MM.1S (cell line): ENCODE measurements around the gene ACACB.

Source experiments
- DNase-seq: peaks from one replicate; pipeline ENCODE4 v3.0.0-alpha.2; 2015
- H2AFZ ChIP-seq: fragments of 300-600 bp; sonication (generic); 2 replicates; pipeline ENCODE4 v1.6.0; 2016; ENCODE audit warnings: antibody characterized with exemption, low read length
- H3F3A ChIP-seq: fragments of 300-600 bp; sonication (generic); 2 replicates; pipeline ENCODE4 v1.6.1; 2016; ENCODE audit warnings: mild to moderate bottlenecking, antibody characterized with exemption, low read length, moderate library complexity, mixed read lengths; ENCODE audit not compliant: insufficient read depth
- H3K27ac ChIP-seq: fragments of 300-600 bp; sonication (generic); 2 replicates; pipeline ENCODE4 v1.5.1; 2016; ENCODE audit warnings: mild to moderate bottlenecking, low read length
- H3K27me3 ChIP-seq: fragments of 300-600 bp; sonication (generic); replicated peaks from 2 replicates; pipeline ENCODE4 v1.6.0; 2016; ENCODE audit warnings: low read length; ENCODE audit not compliant: insufficient read depth
- H3K36me3 ChIP-seq: fragments of 300-600 bp; sonication (generic); replicated peaks from 2 replicates; pipeline ENCODE4 v1.6.1; 2016; ENCODE audit warnings: mild to moderate bottlenecking, low read length, mixed read lengths; ENCODE audit not compliant: insufficient read depth
- H3K4me1 ChIP-seq: fragments of 300-600 bp; sonication (generic); 2 replicates; pipeline ENCODE4 v1.6.1; 2016; ENCODE audit warnings: low read length, mixed read lengths
- H3K4me2 ChIP-seq: fragments of 300-600 bp; sonication (generic); 2 replicates; pipeline ENCODE4 v1.6.0; 2016; ENCODE audit warnings: low read depth, low read length
- H3K4me3 ChIP-seq: fragments of 300-600 bp; sonication (generic); 2 replicates; pipeline ENCODE4 v1.5.1; 2016; ENCODE audit warnings: low read length, mixed read lengths
- H3K79me2 ChIP-seq: fragments of 300-600 bp; sonication (generic); 2 replicates; pipeline ENCODE4 v1.6.1; 2016; ENCODE audit warnings: mixed run types, low read length, mixed read lengths
- H3K9ac ChIP-seq: fragments of 300-600 bp; sonication (generic); 2 replicates; pipeline ENCODE4 v1.6.1; 2016; ENCODE audit warnings: low read length, mixed read lengths
- H3K9me2 ChIP-seq: fragments of 300-600 bp; sonication (generic); replicated peaks from 2 replicates; pipeline ENCODE4 v1.6.1; 2016; ENCODE audit warnings: mild to moderate bottlenecking, low read length, mixed read lengths; ENCODE audit not compliant: insufficient read depth
- H3K9me3 ChIP-seq: fragments of 300-600 bp; sonication (generic); replicated peaks from 2 replicates; pipeline ENCODE4 v1.6.1; 2016; ENCODE audit warnings: mild to moderate bottlenecking, low read length, mixed read lengths; ENCODE audit not compliant: insufficient read depth
- H4K20me1 ChIP-seq: fragments of 300-600 bp; sonication (generic); 2 replicates; pipeline ENCODE4 v1.6.1; 2016; ENCODE audit warnings: mild to moderate bottlenecking, low read length, moderate library complexity, mixed read lengths; ENCODE audit not compliant: insufficient read depth
- CTCF ChIP-seq: fragments of 300-600 bp; sonication (generic); IDR thresholded peaks from 2 replicates; pipeline ENCODE4 v1.5.1; 2016; ENCODE audit warnings: antibody characterized with exemption, low read length, mixed read lengths
- EZH2 ChIP-seq: fragments of 300-600 bp; sonication (generic); optimal IDR thresholded peaks from 2 replicates; pipeline ENCODE3; 2017; ENCODE audit warnings: low read depth, mild to moderate bottlenecking, antibody characterized with exemption, low read length, mixed read lengths
- EZH2phosphoT487 ChIP-seq: fragments of 300-600 bp; sonication (generic); IDR thresholded peaks from 2 replicates; pipeline ENCODE4 v1.6.1; 2018; ENCODE audit warnings: antibody characterized with exemption, low read length

Gene ACACB

DNA sequence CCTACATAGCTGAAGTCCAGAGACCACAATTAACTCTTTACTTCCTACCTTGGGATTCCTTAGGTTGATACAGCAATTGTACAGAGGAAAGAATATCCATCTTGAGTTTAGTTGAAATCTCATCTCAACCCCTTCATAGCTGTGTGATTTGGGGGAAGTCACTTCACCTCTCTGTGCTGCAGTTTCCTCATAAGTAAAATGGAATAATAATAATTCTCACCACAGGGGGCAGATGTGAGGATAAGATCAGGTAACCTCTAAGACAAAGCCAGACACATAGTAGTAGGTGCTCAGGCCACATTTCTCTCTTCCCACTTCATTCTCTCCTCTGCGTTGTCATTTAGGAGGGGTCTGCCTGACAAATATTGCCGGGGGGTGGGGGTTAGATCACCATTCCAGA is 186.0 kb downstream of the ACACB start:
- Histone ChIP-seq H3K4me3 (no peak overlapping the region), H3K4me1 (no peaks in the 10 kb centered on the region), H3K79me2 (no peaks in the 10 kb centered on the region), H3K36me3 (no peaks in the 10 kb centered on the region), H2AFZ (no peak overlapping the region), H3F3A (no peaks in the 10 kb centered on the region), H4K20me1 (no peaks in the 10 kb centered on the region), H3K9ac (no peak overlapping the region), H3K4me2 (no peak overlapping the region), H3K27ac (no peak overlapping the region), H3K9me2 (no peaks in the 10 kb centered on the region), H3K9me3 (no peaks in the 10 kb centered on the region), H3K27me3 (no peaks in the 10 kb centered on the region; the same call in 1 of the 2 replicates)
- TF ChIP-seq EZH2phosphoT487 (no peak), CTCF (peak; percentile 24), EZH2 (no peak)
- DNase-seq = peak; percentile 36

- TF ChIP-seq EZH2phosphoT487 (no peak), CTCF (no peak), EZH2 (no peak)
- H3K27me3 ChIP-seq = no peaks in the 10 kb centered on the region; the same call in 1 of the 2 replicates
- no peak overlapping the region for H3K4me3 ChIP-seq
- H3K36me3 ChIP-seq = no peaks in the 10 kb centered on the region
- no peaks in the 10 kb centered on the region for H4K20me1 ChIP-seq
- no peaks in the 10 kb centered on the region for H3K79me2 ChIP-seq
- no peaks in the 10 kb centered on the region for H3F3A ChIP-seq
- no peak overlapping the region for H3K4me2 ChIP-seq
- H3K9ac ChIP-seq = no peak overlapping the region
- DNase-seq = no peak
- H2AFZ ChIP-seq = no peak overlapping the region
- no peaks in the 10 kb centered on the region for H3K9me2 ChIP-seq
- H3K27ac ChIP-seq = no peak overlapping the region
- H3K4me1 ChIP-seq = no peaks in the 10 kb centered on the region
- H3K9me3 ChIP-seq = no peaks in the 10 kb centered on the region
Measured at GRCh38 chr12:109302770-109303169, 186.4 kb downstream of the ACACB start.

GRCh38 chr12:109304485-109304884 is 188.1 kb downstream of the ACACB start:
- Histone ChIP-seq H2AFZ (no peak overlapping the region), H4K20me1 (no peaks in the 10 kb centered on the region), H3K79me2 (no peaks in the 10 kb centered on the region), H3K4me2 (no peak overlapping the region), H3K27me3 (peaks cover 8% of the 10 kb centered on the region), H3K4me1 (no peaks in the 10 kb centered on the region), H3F3A (no peaks in the 10 kb centered on the region), H3K9me3 (no peaks in the 10 kb centered on the region), H3K9ac (no peak overlapping the region), H3K4me3 (no peak overlapping the region), H3K27ac (no peak overlapping the region), H3K36me3 (no peaks in the 10 kb centered on the region), H3K9me2 (no peaks in the 10 kb centered on the region)
- TF ChIP-seq EZH2 (no peak), EZH2phosphoT487 (no peak), CTCF (no peak)
- no peak for DNase-seq
